ENCODE measurements around the gene CDH12.
"Not testable (repeated sequence)": the region's sequence is repeated elsewhere in the genome, so short reads cannot be mapped to it uniquely, and the experiment has no call there.

CDH12 gene

DNA sequence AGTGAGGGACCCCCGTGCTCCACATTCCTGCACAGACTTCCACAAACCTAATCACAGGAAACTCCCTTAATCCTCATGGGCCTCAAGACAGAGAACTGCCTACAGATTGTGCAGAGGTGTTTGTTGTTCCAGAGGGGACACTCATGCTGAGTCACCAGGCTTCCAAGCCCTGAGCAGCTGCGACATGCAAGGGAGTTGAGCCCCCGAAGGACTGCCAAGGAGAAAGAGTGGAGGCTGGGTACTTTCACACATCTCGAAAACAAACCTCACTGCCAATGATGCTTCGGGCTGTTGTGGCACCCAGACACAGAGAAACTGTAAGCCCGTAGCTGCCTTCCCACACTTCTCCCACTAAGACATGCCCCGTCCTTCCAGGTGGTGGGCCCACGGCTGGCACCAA, 480.8 kb downstream of the CDH12 start:
- in situ Hi-C loops (cut with MboI; ENCODE audit: low pct_unique_long_range_greater_than_20kb, low sequenced_read_pairs), result no loop called here
- DNase-seq, result no peak

DNA sequence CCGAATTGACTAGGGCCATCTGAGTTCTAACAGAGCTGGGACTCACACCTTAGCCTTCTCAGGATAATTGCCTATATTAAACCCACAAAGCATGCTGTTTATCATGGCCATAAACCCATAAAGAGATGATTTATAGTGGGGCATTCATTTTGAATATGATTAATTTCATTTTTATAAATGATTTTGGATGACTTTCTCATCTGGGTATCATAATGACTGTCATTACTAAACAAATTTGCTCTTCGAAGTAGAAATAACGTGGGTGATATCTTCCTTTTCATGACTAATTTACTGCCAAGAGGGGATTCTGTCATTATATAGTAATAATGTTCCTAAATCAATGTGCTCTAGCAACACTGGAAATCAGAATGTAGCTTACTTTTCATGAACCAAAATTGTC, 498.2 kb downstream of the CDH12 start:
- DNase-seq, result no peak
- in situ Hi-C loops (cut with MboI; ENCODE audit: low pct_unique_long_range_greater_than_20kb, low sequenced_read_pairs), result no loop called here

DNA sequence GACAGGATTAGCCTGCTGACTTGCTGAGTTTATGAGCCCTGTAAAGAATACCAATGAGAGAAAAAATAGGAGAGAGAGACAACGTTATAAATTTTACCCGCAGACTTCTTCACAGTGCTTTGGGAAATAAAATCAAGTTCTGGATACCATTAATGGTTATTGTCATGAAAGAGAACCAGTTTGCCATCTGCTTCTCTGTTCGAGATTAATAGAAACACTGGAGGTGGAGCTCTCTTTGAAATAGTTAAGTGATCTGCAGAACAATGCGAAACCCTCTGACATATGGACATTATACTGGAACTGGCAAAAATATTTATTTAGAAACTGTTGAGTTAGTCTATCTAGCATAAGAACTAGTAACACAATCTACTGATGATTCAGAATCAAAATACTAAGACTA, 500.7 kb downstream of the CDH12 start:
- no peak for DNase-seq
- in situ Hi-C loops (cut with MboI; ENCODE audit: low pct_unique_long_range_greater_than_20kb, low sequenced_read_pairs), result no loop called here

DNA sequence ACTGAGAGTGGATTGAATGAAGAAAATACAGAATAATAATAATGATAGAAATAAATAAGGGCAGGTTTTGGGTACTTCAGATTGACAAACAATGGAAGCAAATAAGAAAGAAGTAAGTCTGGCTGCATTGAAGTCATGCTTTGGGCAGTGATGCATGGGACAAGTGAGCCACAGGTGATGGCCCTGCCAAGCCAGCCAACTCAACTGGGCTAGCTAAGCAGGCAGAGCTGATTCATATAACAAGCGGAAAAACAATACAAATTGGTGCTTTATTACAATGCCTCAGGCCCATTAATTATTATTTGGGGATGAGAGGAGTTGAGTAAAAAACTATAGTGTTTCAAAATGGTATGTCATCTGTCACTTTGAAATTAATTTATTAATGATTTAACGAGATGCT, 502.0 kb downstream of the CDH12 start:
- in situ Hi-C loops (cut with MboI; ENCODE audit: low pct_unique_long_range_greater_than_20kb, low sequenced_read_pairs), result no loop called here
- no peak for DNase-seq

DNA sequence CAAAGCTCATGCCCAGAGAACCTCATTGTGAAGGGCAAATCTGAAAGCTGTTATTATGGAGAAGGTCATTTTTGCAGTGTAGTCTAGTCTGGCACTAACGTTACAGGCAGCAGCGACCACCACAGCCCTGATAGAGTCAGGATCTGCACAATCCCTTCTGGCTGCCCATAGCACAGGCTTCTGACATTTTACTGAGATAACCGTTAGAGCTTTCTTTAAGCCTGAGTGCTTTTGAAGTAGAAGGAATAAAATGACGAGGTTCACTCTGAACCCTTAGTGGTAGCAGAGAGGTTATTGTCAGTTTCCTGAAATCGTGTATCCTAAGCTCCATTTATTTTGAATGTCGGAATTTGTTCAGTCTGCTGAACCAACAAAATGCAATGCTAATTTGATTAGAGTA, 505.1 kb downstream of the CDH12 start:
- in situ Hi-C loops (cut with MboI; ENCODE audit: low pct_unique_long_range_greater_than_20kb, low sequenced_read_pairs), result no loop called here
- DNase-seq, result no peak

DNA sequence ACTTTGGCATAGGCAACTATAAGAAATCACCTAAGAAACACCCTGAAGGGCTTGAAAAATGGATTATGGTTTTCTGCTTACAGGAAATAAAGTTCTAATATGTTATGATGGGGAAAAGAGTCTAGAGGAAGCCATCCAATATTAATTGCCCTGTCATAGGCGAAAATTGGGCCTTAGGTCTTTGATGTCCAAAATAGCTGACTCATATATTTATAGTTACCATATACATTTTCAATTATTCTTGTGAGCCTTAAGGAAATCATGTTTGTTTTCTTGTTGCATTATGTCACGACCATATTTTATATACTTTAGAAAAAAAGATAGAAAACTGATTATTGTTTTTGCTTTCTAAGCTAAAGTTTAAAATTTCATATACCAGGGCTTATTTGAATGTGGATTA, 509.1 kb downstream of the CDH12 start:
- no peak for DNase-seq
- in situ Hi-C loops (cut with MboI; ENCODE audit: low pct_unique_long_range_greater_than_20kb, low sequenced_read_pairs), result no loop called here

DNA sequence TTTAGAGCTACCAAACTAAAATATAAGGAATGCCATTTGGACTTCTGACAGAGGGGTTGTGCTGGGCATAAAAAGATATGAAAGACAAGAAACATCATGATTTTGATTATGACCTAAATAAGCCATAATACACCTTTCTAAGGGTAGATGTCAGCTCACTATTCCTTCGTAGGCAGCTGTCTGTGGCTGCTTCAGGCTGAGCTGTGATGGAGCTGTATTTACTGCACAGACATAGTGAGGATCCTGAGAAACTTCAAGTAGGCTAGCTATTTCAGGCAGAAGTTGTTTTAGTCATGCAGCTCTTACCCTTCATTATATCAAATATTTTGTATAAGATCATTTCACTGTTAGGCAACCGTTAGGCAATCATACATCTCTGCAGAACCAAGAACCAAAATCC, 511.7 kb downstream of the CDH12 start:
- in situ Hi-C loops (cut with MboI; ENCODE audit: low pct_unique_long_range_greater_than_20kb, low sequenced_read_pairs), result no loop called here
- no peak for DNase-seq

DNA sequence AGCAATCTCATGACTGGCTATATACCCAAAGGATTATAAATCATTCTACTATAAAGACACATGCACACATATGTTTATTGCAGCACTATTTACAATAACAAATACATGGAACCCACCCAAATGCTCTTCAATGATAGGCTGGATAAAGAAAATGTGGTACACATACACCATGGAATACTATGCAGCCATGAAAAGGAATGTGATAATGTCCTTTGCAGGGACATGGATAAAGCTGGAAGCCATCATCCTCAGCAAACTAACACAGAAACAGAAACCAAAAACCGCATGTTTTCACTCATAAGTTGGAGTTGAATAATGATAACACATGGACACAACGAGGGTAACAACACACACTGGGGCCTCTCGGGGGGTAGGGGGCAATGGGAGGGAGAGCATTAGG, 520.2 kb downstream of the CDH12 start:
- in situ Hi-C loops (cut with MboI; ENCODE audit: low pct_unique_long_range_greater_than_20kb, low sequenced_read_pairs); DNase-seq: not testable (repeated sequence)

DNA sequence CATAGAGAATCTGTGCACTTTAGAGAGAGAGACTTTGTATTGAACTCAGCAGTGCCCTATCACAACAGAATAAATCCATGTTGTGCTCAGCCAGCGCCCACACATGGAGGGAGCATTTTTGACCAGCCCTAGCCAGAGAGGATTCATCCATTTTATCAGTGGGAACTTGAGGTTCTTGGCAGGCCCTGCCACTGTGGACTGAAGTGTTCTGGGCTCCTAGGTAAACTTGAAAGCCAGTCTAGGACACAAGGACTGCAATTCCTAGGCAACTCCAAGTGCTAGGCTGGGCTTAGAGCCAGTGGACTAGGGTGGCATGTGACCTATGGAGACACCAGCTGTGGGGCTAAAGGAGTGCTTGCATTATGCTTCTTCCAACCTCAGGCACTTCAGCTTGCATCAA, 523.5 kb downstream of the CDH12 start:
- in situ Hi-C loops (cut with MboI; ENCODE audit: low pct_unique_long_range_greater_than_20kb, low sequenced_read_pairs), result no loop called here
- DNase-seq, result no peak

DNA sequence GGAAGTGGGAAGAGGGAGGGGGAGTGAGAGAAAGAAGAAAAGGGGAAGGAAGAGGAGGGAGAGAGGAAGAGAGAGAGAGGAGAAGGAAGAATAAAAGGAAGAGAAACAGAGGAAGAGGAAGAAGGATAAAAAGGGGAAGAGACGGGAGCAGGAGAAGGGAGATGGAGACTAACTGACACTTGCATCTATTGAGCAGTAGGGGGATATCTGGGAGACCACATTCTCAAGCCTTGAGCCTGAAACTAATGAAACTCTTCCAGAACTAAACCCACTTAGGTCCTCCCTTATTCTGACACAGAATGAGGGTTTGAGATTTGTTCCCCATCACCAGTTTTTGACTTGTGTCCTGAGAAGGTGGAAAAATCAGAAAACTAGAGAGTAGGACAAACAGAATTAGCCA, 533.3 kb downstream of the CDH12 start:
- peak; percentile 1 for DNase-seq
- in situ Hi-C loops (cut with MboI; ENCODE audit: low pct_unique_long_range_greater_than_20kb, low sequenced_read_pairs), result no loop called here

DNA sequence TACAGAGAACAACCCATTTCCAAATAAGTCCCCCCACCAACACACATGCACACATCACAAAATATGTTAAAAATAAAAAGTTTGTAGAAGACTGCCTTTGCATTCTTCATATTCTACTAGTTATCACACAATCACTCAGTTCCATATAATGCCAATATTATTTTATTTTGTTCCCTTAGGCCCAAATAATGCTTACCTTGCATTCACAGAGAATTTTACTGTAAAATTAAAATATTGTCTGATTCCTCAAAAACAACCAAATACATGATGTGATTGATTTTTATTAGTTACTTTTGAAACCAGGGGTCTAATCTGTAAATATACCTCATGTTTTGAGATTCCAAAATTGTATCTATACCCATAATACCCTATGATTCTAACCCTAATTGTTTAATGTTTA, 536.9 kb downstream of the CDH12 start:
- in situ Hi-C loops (cut with MboI; ENCODE audit: low pct_unique_long_range_greater_than_20kb, low sequenced_read_pairs), result no loop called here
- no peak for DNase-seq

DNA sequence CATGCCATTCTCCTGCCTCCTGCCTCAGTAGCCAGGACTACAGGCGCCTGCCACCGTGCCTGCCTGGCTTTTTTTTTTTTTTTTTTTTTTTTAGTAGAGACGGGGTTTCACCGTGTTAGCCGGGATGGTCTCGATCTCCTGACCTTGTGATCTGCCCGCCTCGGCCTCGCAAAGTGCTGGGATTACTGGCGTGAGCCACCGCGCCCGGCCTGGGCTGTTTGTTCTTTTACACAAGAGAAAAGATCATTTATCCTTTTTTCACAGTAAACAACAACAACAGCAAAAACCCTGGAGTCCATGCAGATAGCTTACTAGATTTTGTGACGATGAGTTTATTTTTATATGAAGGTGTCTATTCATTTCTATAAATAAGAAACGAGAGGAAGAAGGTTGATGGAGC, 538.1 kb downstream of the CDH12 start:
- in situ Hi-C loops (cut with MboI; ENCODE audit: low pct_unique_long_range_greater_than_20kb, low sequenced_read_pairs); DNase-seq: not testable (repeated sequence)

DNA sequence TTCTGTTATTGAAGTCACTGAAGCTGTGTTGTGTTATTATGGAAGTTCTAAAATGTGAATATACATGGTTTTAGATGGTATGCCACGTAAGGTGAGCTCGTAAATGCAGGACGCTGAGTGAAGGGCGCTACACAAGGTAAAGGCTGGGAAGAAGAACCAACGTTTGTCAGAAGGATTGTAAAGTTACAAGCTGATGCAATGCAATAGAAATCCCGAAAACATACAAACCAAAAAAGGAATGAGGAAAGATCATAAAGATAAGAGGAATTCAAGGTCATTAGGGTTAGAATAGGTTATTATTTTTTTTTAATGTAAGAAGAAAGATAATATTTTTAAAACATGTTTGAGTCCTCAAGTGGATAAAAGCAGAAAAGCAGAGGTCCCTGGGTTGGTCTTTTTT, 538.6 kb downstream of the CDH12 start:
- in situ Hi-C loops (cut with MboI; ENCODE audit: low pct_unique_long_range_greater_than_20kb, low sequenced_read_pairs), result no loop called here

DNA sequence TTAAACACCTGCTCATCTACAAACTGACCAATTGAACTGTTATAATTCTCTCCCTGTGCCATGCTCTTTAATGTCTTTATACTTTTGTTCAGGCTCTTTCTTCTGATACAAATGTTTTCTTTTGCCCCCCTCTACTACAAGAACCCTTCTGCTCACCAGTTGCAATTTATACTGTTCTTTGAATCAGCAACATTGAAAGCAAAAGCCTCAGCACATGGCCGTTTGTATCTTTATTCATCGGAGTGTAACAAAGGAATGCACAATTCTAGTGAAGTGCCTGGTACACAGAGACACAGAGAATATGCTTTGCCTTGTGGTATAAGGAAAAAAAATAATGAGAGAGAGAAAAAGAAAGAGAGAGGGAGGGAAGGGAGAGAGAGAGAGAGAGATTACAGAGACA, 547.1 kb downstream of the CDH12 start:
- in situ Hi-C loops (cut with MboI; ENCODE audit: low pct_unique_long_range_greater_than_20kb, low sequenced_read_pairs), result no loop called here
- no peak for DNase-seq

More for the DNA sequence above, 538.6 kb downstream of the CDH12 start:
- no peak for DNase-seq

DNA sequence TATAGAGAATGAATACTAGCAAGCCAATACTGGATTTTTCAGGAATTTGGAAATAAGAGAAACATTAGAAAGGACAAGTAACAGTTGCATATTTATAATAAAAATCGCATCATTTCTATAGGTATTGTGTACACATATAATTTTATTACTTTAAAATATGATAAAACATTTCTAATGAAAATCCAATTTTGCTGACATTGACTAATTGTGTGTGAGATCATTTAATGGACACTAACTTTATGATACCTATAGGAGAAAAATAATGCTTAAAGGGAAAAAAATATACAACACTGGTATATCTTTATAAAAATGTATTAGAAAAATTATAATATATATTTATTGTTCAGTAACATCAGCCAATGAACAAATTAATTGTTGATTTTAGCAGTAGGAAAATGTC, 557.3 kb downstream of the CDH12 start:
- in situ Hi-C loops (cut with MboI; ENCODE audit: low pct_unique_long_range_greater_than_20kb, low sequenced_read_pairs), result no loop called here
- no peak for DNase-seq

DNA sequence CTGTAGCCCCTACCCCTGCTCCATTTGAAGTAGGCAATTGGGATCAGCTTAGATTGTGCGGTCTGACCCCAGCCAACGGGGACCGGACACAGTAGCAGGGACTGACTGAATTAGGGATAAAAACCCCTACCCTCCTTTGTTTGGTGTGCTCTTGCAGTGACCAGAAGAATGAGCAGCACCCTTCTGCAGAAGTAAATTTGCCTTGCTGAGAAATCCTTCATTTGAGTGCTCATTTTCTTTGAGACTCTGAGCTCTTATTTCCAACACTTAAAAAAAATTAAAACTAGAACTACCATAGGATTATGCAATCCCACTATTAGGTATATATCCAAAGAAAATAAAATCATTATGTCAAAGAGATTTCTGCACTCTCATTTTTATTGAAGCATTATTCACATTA, 560.0 kb downstream of the CDH12 start:
- no peak for DNase-seq
- in situ Hi-C loops (cut with MboI; ENCODE audit: low pct_unique_long_range_greater_than_20kb, low sequenced_read_pairs), result no loop called here

DNA sequence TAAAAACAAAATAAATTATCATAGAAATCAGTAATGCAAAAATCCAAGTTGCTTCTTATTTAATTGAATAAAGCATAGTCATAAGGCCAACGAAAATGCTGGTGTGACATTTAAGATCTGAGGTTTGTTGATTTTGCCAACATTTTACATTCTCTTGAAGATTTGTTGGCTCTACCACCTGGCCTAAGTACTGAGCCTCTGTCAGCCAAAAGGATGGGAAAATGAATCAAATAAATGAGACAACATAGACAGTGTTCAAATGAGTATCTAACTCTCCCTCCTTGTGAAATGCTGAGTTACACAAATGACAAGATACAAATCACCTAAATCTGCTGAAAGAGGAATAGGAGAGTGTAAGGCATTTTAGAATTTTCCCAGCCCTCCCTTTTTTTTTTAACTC, 575.0 kb downstream of the CDH12 start:
- in situ Hi-C loops (cut with MboI; ENCODE audit: low pct_unique_long_range_greater_than_20kb, low sequenced_read_pairs), result no loop called here
- no peak for DNase-seq

DNA sequence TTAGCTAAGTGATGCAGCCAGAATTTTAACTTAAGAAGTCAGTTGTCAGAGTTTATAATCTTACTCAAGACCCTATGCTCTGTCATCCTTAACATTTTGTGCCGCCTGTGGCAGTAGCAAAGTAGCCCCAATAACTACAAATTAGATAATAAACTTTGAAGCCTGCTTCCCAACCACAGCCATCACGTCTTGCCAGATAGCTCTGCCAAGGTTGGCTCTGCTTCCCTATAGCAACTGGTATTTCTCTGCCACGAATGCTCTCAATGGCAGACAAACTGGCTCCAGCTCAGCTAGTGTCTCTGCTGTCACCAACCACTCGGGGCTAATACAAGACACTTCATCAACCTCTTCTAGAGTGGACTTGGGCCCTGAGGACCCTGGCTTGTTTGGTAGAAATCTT, 576.1 kb downstream of the CDH12 start:
- in situ Hi-C loops (cut with MboI; ENCODE audit: low pct_unique_long_range_greater_than_20kb, low sequenced_read_pairs), result no loop called here
- DNase-seq, result no peak

DNA sequence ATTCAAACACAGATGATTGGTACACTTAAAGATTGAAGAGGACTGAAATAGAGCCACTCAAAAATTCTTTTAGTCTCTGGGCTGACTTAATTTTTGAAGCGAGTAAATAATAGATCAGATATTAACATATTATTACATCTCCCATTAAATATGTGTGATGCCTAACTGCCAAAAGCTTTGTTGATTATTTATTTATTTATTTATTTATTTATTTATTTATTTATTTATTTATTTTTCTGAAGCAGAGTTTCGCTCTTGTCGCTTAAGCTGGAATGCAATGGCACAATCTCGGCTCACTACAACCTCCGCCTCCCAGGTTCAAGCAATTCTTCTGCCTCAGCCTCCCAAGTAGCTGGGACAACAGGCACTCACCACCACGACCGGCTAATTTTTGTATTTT, 587.3 kb downstream of the CDH12 start:
- in situ Hi-C loops (cut with MboI; ENCODE audit: low pct_unique_long_range_greater_than_20kb, low sequenced_read_pairs); DNase-seq: not testable (repeated sequence)

DNA sequence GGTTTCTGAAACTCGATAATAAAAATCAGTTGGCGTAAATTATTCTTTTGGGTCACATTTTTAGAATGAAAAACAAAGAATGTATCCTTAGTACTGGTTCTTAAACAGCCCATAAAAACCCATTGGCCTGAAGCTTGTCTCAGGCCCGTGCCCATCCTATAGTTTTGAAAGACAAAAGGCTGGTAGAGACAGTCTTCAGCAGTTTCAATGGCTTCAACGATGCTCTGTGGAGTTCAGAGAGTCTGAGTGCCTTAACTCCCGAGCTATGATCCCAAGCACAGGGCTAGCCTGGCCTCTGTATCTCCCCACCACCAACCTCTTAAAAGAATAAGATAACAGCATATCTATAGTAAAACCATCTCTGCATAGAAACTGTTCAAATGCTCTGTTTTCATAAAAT, 595.0 kb downstream of the CDH12 start:
- in situ Hi-C loops (cut with MboI; ENCODE audit: low pct_unique_long_range_greater_than_20kb, low sequenced_read_pairs), result no loop called here
- DNase-seq, result no peak

DNA sequence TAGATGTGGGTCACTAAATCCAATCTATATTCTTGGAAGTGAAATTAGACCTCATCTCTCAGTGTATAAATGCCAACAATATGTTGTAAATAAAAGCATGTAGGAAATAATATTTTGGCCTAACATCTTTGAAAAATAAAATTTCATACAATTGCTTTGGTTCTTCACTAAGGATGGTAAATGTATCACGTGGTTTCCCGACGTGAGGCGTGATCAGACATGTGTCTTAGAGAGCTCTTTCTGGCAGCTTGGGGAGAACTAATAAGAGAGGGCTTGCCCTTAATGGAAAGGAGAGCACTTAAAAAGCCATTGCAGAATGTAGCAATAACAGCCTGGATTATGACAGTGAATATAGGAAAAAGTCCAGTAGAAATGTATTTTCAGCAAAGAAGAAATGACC, 602.6 kb downstream of the CDH12 start:
- DNase-seq, result no peak
- in situ Hi-C loops (cut with MboI; ENCODE audit: low pct_unique_long_range_greater_than_20kb, low sequenced_read_pairs), result no loop called here

DNA sequence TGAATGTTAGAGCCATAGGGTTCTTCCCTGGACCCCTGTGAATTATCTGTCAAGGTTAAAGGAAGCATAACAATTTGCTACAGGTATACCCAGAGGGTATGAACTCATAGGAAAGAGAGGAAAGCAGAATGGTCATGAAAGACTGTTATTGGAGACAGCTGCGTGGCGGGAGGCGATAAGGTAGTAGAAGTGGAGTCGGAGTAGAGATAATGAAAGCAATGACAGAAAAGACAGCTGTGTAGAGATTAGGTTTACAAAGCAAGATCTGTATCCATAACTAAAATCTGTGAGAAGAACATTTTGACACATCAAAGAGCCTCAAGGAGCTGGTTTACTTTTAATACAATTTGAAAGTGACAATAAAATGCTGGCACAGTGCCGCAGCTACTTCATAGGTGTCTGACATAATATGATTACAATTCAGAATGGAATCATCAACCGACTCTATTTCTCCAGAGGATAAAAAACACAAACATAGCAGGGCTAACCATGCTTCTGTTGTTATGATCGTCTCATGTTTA, 603.9 kb downstream of the CDH12 start:
- no peak for DNase-seq
- in situ Hi-C loops (cut with MboI; ENCODE audit: low pct_unique_long_range_greater_than_20kb, low sequenced_read_pairs), result no loop called here

All from KBM-7 (cell line).